ENCODE results near the gene C6orf163. TPM values are rescaled to one million over a fixed set of nuclear protein-coding genes. Genes with fewer than 3 reads are reported as not detected.
"Not testable (repeated sequence)": the region's sequence is repeated elsewhere in the genome, so short reads cannot be mapped to it uniquely, and the experiment has no call there.

C6orf163 gene
- 3.9 and 5.2 TPM in 2 replicates for total RNA-seq (ENCODE audit: low replicate concordance)

DNA sequence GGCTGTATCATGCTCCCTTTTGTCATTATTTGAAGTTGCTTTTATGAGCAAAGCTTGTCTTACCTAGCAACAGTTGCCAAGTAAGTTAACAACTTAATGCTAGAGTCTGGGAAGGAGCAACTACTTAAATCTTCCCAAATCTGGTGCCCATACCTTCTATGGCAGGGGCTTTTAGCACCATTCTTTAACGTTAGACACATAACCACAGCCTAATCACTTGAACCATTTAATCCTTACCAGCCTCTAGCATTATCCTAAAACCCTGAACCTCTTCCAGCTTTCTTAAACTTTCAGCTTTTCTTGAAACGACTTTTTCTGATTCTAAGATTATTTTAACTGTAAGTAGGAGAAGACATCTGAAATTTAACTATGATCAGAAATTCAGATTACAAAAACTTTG is at the start of gene C6orf163:
TSS of gene C6orf163 (plus strand) at position 83 of the 400 bp plus-strand sequence. CDS start at position 370, 287 bp downstream.
- no peak for DNase-seq (ENCODE audit: low read depth)
- no peak within 1 kb of the TSS for H3K4me3 ChIP-seq (ENCODE audit: low read depth, low read length)
- TF ChIP-seq, protein P1, sequence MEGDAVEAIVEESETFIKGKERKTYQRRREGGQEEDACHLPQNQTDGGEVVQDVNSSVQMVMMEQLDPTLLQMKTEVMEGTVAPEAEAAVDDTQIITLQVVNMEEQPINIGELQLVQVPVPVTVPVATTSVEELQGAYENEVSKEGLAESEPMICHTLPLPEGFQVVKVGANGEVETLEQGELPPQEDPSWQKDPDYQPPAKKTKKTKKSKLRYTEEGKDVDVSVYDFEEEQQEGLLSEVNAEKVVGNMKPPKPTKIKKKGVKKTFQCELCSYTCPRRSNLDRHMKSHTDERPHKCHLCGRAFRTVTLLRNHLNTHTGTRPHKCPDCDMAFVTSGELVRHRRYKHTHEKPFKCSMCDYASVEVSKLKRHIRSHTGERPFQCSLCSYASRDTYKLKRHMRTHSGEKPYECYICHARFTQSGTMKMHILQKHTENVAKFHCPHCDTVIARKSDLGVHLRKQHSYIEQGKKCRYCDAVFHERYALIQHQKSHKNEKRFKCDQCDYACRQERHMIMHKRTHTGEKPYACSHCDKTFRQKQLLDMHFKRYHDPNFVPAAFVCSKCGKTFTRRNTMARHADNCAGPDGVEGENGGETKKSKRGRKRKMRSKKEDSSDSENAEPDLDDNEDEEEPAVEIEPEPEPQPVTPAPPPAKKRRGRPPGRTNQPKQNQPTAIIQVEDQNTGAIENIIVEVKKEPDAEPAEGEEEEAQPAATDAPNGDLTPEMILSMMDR (IDR thresholded peaks at IDR 0.05; ENCODE audit: insufficient read depth, low read length): no peak

DNA sequence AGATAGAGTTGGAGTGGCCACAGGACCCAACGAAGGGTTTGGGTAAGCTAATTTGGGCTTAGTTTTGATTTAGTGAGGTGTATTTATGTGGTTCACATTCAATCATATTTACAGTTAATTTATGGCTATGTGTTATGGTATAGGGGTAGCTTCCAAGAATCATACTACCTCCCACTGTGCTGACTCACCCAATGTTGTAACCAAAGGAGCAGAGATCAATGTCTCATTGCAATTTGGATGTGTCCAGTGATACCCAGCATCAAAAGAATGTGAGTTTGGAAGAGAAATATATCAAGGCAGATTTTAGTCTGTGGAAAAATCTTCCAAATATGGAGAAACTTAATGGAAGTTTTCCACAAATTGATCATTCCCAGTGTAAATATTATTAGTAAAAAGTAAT is 47.5 kb upstream of the C6orf163 start:
- no peak for DNase-seq (ENCODE audit: low read depth)
- no peak overlapping the region for H3K4me3 ChIP-seq (ENCODE audit: low read depth, low read length)
- TF ChIP-seq, protein P1 (IDR thresholded peaks at IDR 0.05; ENCODE audit: insufficient read depth, low read length): no peak

DNA sequence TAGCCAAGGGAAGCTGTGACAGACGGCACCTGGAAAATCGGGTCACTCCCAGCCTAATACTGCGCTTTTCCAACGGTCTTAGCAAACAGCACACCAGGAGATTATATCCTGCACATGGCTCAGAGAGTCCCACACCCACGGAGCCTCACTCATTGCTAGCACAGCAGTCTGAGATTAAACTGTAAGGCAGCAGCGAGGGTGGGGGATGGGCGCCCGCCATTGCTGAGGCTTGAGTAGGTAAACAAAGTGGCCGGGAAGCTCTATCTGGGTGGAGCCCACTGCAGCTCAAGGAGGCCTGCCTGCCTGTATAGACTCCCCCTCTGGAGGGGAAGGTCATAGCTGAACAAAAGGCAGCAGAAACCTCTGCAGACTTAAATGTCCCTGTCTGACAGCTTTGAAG is 43.3 kb upstream of the C6orf163 start:
- H3K4me3 ChIP-seq (ENCODE audit: low read depth, low read length); DNase-seq (ENCODE audit: low read depth): not testable (repeated sequence)

DNA sequence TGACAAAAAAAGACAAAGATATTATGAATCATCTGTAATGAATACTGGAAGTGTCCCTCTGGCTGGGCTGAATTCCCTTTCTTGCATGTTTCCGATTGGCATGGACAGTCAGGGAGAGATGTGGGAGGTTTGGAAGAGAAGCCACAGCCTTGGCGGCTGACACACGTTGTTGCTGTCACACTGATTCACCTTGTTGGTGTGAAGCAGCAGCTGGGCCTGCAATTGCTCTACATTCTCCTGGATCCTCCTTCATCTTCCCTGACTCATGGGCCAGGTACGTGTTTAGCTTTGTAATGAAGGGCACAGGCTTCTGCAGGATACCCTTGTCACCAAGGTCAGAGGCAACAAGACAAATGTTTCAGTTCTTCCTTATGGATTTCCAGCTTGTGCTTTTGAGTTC is 35.6 kb upstream of the C6orf163 start:
- TF ChIP-seq, protein P1 (IDR thresholded peaks at IDR 0.05; ENCODE audit: insufficient read depth, low read length): no peak
- no peak overlapping the region for H3K4me3 ChIP-seq (ENCODE audit: low read depth, low read length)
- no peak for DNase-seq (ENCODE audit: low read depth)

DNA sequence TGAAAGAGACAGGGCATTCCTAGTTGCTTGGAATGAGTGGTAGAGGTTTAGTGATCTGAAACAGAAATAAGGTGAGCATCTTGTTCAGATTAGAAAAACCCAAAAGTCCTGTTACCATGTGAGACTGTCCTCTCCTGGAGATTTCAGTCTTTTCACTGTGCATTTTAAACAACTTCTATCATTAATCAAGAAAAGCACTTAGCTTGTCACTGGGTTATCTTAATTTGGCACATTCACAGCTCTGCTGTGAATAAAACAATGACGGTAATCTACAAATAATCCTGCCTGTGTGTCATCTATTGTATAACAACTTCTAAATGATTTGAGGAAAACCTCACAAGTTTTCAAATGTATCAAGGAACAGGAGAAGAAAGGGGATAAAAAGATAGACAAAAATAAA is 31.8 kb upstream of the C6orf163 start:
- H3K4me3 ChIP-seq (ENCODE audit: low read depth, low read length): no peak overlapping the region

DNA sequence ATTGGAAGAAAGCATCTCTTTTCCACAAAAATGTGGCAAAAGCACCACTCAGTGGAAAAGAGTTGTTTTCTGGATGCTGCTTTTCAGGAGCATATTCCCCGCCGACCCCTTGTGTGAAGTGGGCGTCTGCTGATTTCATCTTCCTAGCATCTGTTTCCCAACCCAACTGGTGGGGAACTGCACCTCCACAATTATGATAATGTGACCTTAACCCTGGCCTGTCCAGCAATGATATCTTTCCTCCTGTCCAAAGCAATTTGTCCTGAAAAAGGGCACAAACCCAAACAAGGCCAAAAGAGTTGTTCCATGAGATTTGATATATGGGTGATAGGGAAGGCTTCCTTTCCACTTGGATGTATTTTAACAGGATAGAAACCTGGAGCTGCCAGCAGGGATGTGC is 29.5 kb upstream of the C6orf163 start:
- DNase-seq (ENCODE audit: low read depth): no peak
- TF ChIP-seq, protein P1 (IDR thresholded peaks at IDR 0.05; ENCODE audit: insufficient read depth, low read length): no peak
- no peak overlapping the region for H3K4me3 ChIP-seq (ENCODE audit: low read depth, low read length)

More for the DNA sequence above, 31.8 kb upstream of the C6orf163 start:
- no peak for DNase-seq (ENCODE audit: low read depth)
- TF ChIP-seq, protein P1 (IDR thresholded peaks at IDR 0.05; ENCODE audit: insufficient read depth, low read length): no peak

DNA sequence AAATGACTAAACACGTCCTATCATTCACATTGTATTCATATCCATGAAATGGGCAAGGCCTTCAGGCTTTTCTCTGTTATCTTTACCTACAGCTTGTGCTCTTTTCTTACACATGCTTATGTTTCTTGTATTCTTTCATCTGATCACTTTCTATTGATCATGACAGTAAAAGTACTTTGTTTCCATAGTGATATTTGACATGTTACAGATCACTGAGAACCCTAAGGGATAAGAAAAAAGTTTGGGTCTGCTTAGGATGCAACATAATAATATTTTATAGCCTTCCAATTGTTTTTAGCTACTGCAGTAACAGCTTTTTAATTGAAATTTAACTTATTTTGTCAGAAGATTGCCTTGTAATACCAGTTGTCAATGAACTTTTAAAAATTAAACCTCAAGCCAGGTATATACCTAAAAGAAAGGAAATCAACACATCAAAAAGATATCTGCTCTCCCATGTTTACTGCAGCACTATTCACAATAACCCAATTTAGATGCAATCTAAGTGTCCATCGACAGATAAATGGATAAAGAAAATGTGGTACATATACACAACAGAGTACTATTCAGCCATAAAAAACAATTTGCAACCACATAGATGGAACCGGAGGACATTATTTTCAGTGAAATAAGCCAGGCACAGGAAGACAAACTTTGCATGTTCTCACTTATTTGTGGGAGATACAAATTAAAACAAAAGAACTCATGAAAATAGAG is 25.2 kb upstream of the C6orf163 start:
- no peak for DNase-seq (ENCODE audit: low read depth)
- no peak overlapping the region for H3K4me3 ChIP-seq (ENCODE audit: low read depth, low read length)
- TF ChIP-seq, protein P1 (IDR thresholded peaks at IDR 0.05; ENCODE audit: insufficient read depth, low read length): no peak
